Measurements from ENCODE around the gene ARVCF. TPM values are rescaled to one million over a fixed set of nuclear protein-coding genes. Genes with fewer than 3 reads are reported as not detected.

Gene ARVCF
- total and polyA plus RNA-seq, 9 of the 15 experiments (the other 6 are each of a cell fraction or from before 2014, with no cell fraction given), result 0.03 to 97.4 (median 15.6) TPM

DNA sequence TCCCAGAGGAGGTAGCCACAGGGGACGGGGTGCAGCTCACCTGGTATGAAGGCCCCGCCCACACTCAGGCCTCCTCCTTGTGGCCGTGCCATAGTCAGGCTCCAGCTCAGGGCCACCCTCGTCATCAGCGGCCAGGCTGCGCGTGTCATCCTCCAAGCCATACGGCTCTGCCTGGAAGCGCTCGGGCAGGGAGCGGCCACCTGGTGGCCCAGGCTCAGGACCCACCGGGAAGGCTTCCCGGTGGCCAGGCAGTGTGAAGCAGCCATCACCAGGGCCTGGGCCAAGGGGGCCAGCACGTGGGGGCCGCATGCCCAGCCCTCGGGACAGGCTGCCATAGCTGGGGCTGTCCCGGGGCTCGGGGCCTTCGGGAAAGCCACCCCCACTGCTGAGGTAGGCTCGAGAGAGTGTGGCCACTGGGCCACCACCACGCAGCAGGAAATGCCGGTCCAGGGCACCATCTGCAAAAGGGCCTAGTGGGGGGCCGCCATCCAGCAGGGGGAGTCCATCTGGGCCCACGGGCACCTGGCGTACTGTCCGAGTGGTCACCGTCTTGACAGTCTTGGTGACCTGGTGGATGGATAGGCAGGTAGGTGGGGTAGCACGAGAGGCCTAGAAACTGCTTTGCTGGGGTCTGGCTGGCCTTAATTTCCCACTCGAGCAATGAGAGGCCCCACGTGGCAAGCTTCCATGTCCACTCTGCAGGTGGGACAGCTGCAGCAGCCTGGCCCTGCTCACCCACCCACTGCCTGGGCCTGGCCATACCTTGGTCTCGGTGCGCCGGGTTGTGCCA is 35.3 kb downstream of the ARVCF start (continued):
- TF ChIP-seq CBFB (CRISPR knock-in tag; IDR thresholded peaks at IDR 0.05), result no peak
- TF ChIP-seq YY1 (IDR thresholded peaks at IDR 0.05; ENCODE audit: borderline replicate concordance in 1 of 3, control insufficient read depth in 1 of 3, extremely low read depth in 1 of 3, insufficient read depth in 3 of 3, insufficient read length in 1 of 3, insufficient replicate concordance in 2 of 3, low read depth in 1 of 3, low read length in 2 of 3), result no peak
- TF ChIP-seq ZNF3 (CRISPR knock-in tag; IDR thresholded peaks at IDR 0.05), result no peak
- no peak for TF ChIP-seq NRF1 (conservative IDR thresholded peaks at IDR 0.05 in 1 of 2, IDR thresholded peaks at IDR 0.05 in 1 of 2)
- no peak for TF ChIP-seq ZNF778 (CRISPR knock-in tag; IDR thresholded peaks at IDR 0.05)
- TF ChIP-seq ZNF764 (CRISPR knock-in tag; IDR thresholded peaks at IDR 0.05; ENCODE audit: low read depth), result no peak
- no peak for TF ChIP-seq KLF10 (CRISPR knock-in tag; IDR thresholded peaks at IDR 0.05)
- no peak for TF ChIP-seq RAD51 (IDR thresholded peaks at IDR 0.05; ENCODE audit: borderline replicate concordance, low read depth)
- TF ChIP-seq MYBL2 (IDR thresholded peaks at IDR 0.05; ENCODE audit: low read depth), result no peak
- TF ChIP-seq MYBL2 (CRISPR knock-in tag; IDR thresholded peaks at IDR 0.05; ENCODE audit: borderline replicate concordance), result no peak
- TF ChIP-seq PHF8 (IDR thresholded peaks at IDR 0.05; ENCODE audit: borderline replicate concordance, low read length), result peak; percentile 6; the same call in 1 of the 2 replicates
- no peak for TF ChIP-seq KAT7 (CRISPR knock-in tag; IDR thresholded peaks at IDR 0.05; ENCODE audit: borderline replicate concordance)
- no peak for TF ChIP-seq CREBBP (IDR thresholded peaks at IDR 0.05; ENCODE audit: low read depth, low read length)
- TF ChIP-seq PML (IDR thresholded peaks at IDR 0.05; ENCODE audit: low read length), result 0 out of 2 replicates have a peak, but pooled peaks have one; percentile 4
- TF ChIP-seq HNRNPL (IDR thresholded peaks at IDR 0.05; ENCODE audit: low read depth, low read length), result 0 out of 2 replicates have a peak, but pooled peaks have one; percentile 34
- no peak for TF ChIP-seq NUFIP1 (IDR thresholded peaks at IDR 0.05; ENCODE audit: partially characterized antibody)
- TF ChIP-seq, protein P1, sequence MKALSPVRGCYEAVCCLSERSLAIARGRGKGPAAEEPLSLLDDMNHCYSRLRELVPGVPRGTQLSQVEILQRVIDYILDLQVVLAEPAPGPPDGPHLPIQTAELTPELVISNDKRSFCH (CRISPR knock-in tag; IDR thresholded peaks at IDR 0.05), result no peak
- TF ChIP-seq, protein P1 (tag; IDR thresholded peaks at IDR 0.05), result no peak
- TF ChIP-seq, protein P2, sequence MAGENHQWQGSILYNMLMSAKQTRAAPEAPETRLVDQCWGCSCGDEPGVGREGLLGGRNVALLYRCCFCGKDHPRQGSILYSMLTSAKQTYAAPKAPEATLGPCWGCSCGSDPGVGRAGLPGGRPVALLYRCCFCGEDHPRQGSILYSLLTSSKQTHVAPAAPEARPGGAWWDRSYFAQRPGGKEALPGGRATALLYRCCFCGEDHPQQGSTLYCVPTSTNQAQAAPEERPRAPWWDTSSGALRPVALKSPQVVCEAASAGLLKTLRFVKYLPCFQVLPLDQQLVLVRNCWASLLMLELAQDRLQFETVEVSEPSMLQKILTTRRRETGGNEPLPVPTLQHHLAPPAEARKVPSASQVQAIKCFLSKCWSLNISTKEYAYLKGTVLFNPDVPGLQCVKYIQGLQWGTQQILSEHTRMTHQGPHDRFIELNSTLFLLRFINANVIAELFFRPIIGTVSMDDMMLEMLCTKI (IDR thresholded peaks at IDR 0.05; ENCODE audit: partially characterized antibody), result no peak
- TF ChIP-seq, protein P3, sequence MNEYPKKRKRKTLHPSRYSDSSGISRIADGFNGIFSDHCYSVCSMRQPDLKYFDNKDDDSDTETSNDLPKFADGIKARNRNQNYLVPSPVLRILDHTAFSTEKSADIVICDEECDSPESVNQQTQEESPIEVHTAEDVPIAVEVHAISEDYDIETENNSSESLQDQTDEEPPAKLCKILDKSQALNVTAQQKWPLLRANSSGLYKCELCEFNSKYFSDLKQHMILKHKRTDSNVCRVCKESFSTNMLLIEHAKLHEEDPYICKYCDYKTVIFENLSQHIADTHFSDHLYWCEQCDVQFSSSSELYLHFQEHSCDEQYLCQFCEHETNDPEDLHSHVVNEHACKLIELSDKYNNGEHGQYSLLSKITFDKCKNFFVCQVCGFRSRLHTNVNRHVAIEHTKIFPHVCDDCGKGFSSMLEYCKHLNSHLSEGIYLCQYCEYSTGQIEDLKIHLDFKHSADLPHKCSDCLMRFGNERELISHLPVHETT (CRISPR knock-in tag; conservative IDR thresholded peaks at IDR 0.05 in 1 of 2, IDR thresholded peaks at IDR 0.05 in 1 of 2), result 0 out of 4 replicates have a peak, but pooled peaks of 1 of the 2 experiments have one; percentile 23
- TF ChIP-seq ZC3H4 (CRISPR knock-in tag; IDR thresholded peaks at IDR 0.05; ENCODE audit: borderline replicate concordance), result no peak
- TF ChIP-seq ETS2 (tag; IDR thresholded peaks at IDR 0.05; ENCODE audit: borderline replicate concordance, poor library complexity, severe bottlenecking), result no peak
- no peak for TF ChIP-seq SMARCC2 (IDR thresholded peaks at IDR 0.05; ENCODE audit: low read depth)
- TF ChIP-seq ARHGAP35 (IDR thresholded peaks at IDR 0.05; ENCODE audit: partially characterized antibody), result no peak
- TF ChIP-seq RBM15 (IDR thresholded peaks at IDR 0.05; ENCODE audit: insufficient read depth, low read length), result no peak

All from K562 (cell line).